Fibroblast of villous mesenchyme (primary cell): ENCODE data around the gene MAPK1. TPM values are rescaled to one million over a fixed set of nuclear protein-coding genes. Genes with fewer than 3 reads are reported as not detected.
"Not testable (repeated sequence)": the region's sequence is repeated elsewhere in the genome, so short reads cannot be mapped to it uniquely, and the experiment has no call there.

ENCODE experiments used
- DNase-seq: peaks from one replicate; pipeline ENCODE4 v3.0.0-alpha.2; 2010; ENCODE audit warnings: low read depth
- H3K4me3 ChIP-seq: 2 replicates; pipeline ENCODE4 v1.5.1; 2011; ENCODE audit warnings: low read depth, mild to moderate bottlenecking, low read length
- total RNA-seq: library from RNA; depleted of rRNA; stranded (reverse); fragments of >200 nt; gene quantifications from 2 replicates; pipeline ENCODE4 v1.2.3, GENCODE V29; 2012
- TF ChIP-seq, protein P1 (sequence below): IDR thresholded peaks from 2 replicates; pipeline ENCODE4 v1.5.1; 2012; ENCODE audit warnings: low read depth, mild to moderate bottlenecking, low read length; ENCODE audit not compliant: insufficient read depth

MAPK1 gene
- total RNA-seq, 1 donor: 51.8 TPM

GRCh38 chr22:21889251-21889990, 22.0 kb upstream of the MAPK1 start:
- no peak overlapping the region for H3K4me3 ChIP-seq
- no peak for DNase-seq
- TF ChIP-seq, protein P1, sequence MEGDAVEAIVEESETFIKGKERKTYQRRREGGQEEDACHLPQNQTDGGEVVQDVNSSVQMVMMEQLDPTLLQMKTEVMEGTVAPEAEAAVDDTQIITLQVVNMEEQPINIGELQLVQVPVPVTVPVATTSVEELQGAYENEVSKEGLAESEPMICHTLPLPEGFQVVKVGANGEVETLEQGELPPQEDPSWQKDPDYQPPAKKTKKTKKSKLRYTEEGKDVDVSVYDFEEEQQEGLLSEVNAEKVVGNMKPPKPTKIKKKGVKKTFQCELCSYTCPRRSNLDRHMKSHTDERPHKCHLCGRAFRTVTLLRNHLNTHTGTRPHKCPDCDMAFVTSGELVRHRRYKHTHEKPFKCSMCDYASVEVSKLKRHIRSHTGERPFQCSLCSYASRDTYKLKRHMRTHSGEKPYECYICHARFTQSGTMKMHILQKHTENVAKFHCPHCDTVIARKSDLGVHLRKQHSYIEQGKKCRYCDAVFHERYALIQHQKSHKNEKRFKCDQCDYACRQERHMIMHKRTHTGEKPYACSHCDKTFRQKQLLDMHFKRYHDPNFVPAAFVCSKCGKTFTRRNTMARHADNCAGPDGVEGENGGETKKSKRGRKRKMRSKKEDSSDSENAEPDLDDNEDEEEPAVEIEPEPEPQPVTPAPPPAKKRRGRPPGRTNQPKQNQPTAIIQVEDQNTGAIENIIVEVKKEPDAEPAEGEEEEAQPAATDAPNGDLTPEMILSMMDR: no peak

- no peak for DNase-seq
- no peak overlapping the region for H3K4me3 ChIP-seq
- TF ChIP-seq, protein P1: no peak
Observed at GRCh38 chr22:21887841-21888240, 20.4 kb upstream of the MAPK1 start.

GRCh38 chr22:21883930-21884329, 16.5 kb upstream of the MAPK1 start:
- H3K4me3 ChIP-seq, DNase-seq: not testable (repeated sequence)

DNA sequence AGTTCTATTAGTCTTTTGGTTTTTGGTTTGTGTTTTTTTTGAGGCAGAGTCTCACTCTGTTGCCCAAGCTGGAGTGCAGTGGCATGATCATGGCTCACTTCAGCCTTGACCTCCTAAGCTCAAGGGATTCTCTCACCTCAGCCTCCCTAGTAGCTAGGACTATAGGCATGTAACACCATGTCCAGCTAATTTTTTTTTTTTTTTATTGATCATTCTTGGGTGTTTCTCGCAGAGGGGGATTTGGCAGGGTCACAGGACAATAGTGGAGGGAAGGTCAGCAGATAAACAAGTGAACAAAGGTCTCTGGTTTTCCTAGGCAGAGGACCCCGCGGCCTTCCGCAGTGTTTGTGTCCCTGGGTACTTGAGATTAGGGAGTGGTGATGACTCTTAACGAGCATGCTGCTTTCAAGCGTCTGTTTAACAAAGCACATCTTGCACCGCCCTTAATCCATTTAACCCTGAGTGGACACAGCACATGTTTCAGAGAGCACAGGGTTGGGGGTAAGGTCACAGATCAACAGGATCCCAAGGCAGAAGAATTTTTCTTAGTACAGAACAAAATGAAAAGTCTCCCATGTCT, 15.4 kb upstream of the MAPK1 start:
- DNase-seq, H3K4me3 ChIP-seq: not testable (repeated sequence)

DNA sequence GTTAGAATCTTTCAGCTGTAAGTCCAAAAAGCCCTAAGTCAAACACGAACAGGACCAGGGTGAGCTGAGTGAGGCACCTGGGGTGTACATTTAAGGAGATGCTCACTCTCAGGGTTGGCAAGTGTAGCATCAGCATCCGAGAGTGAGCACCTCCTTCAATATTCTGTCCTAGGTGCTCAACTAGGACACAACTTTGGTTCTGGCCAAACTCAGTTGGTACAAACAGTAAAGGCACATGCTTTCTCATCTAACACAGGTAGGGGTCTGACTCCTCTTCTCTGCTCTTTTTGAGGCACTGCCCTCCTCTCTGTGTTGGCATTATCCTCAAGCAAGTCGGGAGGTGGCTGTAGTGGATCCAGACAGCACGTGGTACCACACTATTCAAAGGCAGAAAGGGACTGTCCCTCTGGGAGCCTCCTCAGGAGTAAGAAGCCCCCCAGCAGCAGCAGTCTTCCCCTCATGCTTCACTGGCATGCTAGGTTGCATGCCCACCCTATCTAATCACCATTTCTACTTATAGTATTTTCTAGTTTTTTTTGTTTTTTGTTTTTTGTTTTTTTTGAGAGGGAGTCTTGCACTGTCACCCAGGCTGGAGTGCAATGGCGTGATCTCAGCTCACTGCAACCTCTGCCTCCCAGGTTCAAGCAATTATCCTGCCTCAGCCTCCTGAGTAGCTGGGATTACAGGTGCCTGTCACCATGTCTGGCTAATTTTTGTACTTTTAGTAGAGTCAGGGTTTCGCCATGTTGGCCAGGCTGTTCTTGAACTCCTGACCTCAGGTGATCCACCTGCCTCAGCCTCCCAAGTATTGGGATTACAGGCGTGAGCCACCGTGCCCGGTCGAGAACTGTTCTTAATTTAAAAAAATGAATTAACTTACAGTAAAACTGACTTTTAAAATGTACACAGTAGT, 14.7 kb upstream of the MAPK1 start:
- DNase-seq: no peak
- TF ChIP-seq, protein P1: no peak

GRCh38 chr22:21876486-21877176, 9.2 kb upstream of the MAPK1 start:
- no peak overlapping the region for H3K4me3 ChIP-seq
- TF ChIP-seq, protein P1: no peak
- peak; percentile 70 for DNase-seq

More for the DNA sequence above, 14.7 kb upstream of the MAPK1 start:
- no peak overlapping the region for H3K4me3 ChIP-seq

DNA sequence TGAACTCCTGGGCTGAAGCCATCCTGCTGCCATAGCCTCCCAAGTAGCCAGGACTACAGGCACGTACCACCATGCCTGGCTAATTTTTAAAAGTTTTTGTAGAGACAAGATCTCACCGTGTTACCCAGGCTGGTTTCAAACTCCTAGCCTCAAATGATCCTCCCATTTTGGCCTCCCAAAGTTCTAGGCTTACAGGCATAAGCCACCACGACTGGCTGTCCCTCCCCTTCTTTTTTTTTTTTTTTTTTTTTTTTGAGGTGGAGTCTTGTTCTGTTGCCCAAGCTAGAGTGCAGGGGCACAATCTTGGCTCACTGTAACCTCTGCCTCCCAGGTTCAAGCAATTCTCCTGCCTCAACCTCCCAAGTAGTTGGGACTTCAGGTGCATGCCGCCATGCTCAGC, 7.5 kb upstream of the MAPK1 start:
- not testable (repeated sequence) for H3K4me3 ChIP-seq, DNase-seq

DNA sequence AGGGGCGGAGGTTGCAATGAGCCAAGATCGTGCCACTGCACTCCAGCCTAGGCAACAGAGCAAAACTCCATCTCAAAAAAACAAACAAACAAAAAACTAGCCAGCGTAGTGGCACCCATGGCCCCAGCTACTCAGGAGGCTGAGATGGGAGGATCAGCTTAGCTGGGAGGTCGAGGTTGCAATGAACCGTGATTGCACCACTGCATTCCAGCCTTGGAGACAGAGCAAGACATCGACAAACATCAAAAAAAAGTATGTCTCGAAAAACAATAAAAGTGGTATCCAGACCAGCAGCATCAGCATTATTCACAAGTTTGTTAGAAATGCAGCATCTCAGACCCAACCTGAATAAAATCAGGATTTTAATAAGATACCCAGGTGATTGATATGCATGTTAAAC, 6.2 kb upstream of the MAPK1 start:
- TF ChIP-seq, protein P1: no peak
- no peak overlapping the region for H3K4me3 ChIP-seq
- no peak for DNase-seq

DNA sequence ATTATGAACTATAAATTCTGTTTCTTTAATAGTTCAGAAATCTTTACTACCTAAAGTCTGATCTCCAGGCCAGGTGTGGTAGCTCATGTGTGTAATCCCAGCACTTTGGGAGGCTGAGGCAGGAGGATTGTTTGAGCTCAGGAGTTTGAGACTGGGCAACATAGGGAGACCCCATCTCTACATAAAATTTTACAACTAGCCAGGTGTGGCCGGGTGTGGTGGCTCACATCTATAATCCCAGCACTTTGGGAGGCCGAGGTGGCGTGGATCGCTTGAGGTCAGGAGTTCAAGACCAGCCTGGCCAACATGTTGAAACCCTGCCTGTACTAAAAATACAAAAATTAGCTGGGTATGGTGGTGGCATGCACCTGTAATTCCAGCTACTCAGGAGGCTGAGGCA, 5.3 kb upstream of the MAPK1 start:
- DNase-seq, H3K4me3 ChIP-seq: not testable (repeated sequence)
